Coronary artery (tissue), 2 donors: ENCODE measurements around the gene PLD6.

ENCODE experiments used
- DNase-seq: peaks from one replicate; pipeline ENCODE4 v3.0.0-alpha.2; 2017; ENCODE audit warnings: low spot score
- H3K27ac ChIP-seq, 2 donors: fragments of 200-600 bp; sonication (generic); one replicate each; pipeline ENCODE4 v1.5.1; 2016 to 2019
- H3K4me3 ChIP-seq: fragments of 200-600 bp; sonication (generic); 2 replicates; pipeline ENCODE4 v1.5.1; 2016; ENCODE audit warnings: mild to moderate bottlenecking, moderate library complexity
- CTCF ChIP-seq: fragments of 200-600 bp; sonication (generic); IDR thresholded peaks from one replicate; pipeline ENCODE4 v1.5.1; 2019; ENCODE audit warnings: antibody characterized with exemption

PLD6 gene

GRCh38 chr17:17226451-17227265 is 20.5 kb upstream of the PLD6 start:
- Histone ChIP-seq H3K27ac (no peak overlapping the region), H3K4me3 (no peak overlapping the region)
- TF ChIP-seq CTCF: no peak
- DNase-seq: peak; percentile 65

- no peak for TF ChIP-seq CTCF
- DNase-seq: no peak
- H3K27ac ChIP-seq: no peak overlapping the region
- no peak overlapping the region for H3K4me3 ChIP-seq
Measured at GRCh38 chr17:17225901-17226300, 19.8 kb upstream of the PLD6 start.

- DNase-seq: no peak
- no peak for TF ChIP-seq CTCF
- Histone ChIP-seq H3K4me3 (no peak overlapping the region), H3K27ac (no peak overlapping the region)
Measured at GRCh38 chr17:17224137-17224536, 18.0 kb upstream of the PLD6 start.

- no peak for DNase-seq
- Histone ChIP-seq H3K4me3 (no peak overlapping the region), H3K27ac (no peak overlapping the region)
- no peak for TF ChIP-seq CTCF
Measured at GRCh38 chr17:17223736-17224135, 17.6 kb upstream of the PLD6 start.

- TF ChIP-seq CTCF: no peak
- Histone ChIP-seq H3K27ac (no peak overlapping the region), H3K4me3 (no peak overlapping the region)
- DNase-seq: no peak
Measured at GRCh38 chr17:17221329-17221728, 15.2 kb upstream of the PLD6 start.

GRCh38 chr17:17220529-17220928 is 14.4 kb upstream of the PLD6 start:
- DNase-seq: no peak
- Histone ChIP-seq H3K27ac (no peak overlapping the region), H3K4me3 (no peak overlapping the region)
- TF ChIP-seq CTCF: no peak

GRCh38 chr17:17217995-17218394 is 11.9 kb upstream of the PLD6 start:
- Histone ChIP-seq H3K4me3 (no peak overlapping the region), H3K27ac (no peak overlapping the region)
- DNase-seq: no peak
- TF ChIP-seq CTCF: no peak
